Activated naive CD4-positive, alpha-beta T cell (primary cell): Measurements from ENCODE around the gene DST.
"Not testable (repeated sequence)": the region's sequence is repeated elsewhere in the genome, so short reads cannot be mapped to it uniquely, and the experiment has no call there.

ENCODE experiments used
- DNase-seq, 4 experiments: peaks; one replicate each; lab custom pipeline; 2025; lab: John Stamatoyannopoulos, UW

DST gene

GRCh38 chr6:56571605-56572004 is 71.1 kb downstream of the DST start:
- no peak for DNase-seq

GRCh38 chr6:56570413-56571359 is 72.0 kb downstream of the DST start:
- DNase-seq: no peak

GRCh38 chr6:56567501-56567900 is 75.2 kb downstream of the DST start:
- DNase-seq: no peak

DNA sequence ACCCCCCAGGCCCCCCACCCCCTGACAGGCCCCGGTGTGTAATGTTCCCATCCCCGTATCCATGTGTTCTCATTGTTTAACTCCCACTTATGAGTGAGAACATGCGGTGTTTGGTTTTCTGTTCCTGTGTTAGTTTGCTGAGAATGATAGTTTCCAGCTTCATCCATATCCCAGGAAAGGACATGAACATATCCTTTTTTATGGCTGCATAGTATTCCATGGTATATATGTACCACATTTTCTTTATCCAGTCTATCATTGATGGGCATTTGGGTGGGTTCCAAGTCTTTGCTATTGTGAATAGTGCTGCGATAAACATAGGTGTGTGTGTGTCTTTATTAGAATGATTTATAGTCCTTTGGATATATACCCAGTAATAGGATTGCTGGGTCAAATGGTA is 80.0 kb downstream of the DST start:
- DNase-seq: not testable (repeated sequence)

GRCh38 chr6:56556751-56557540 is 85.7 kb downstream of the DST start:
- DNase-seq: no peak

DNA sequence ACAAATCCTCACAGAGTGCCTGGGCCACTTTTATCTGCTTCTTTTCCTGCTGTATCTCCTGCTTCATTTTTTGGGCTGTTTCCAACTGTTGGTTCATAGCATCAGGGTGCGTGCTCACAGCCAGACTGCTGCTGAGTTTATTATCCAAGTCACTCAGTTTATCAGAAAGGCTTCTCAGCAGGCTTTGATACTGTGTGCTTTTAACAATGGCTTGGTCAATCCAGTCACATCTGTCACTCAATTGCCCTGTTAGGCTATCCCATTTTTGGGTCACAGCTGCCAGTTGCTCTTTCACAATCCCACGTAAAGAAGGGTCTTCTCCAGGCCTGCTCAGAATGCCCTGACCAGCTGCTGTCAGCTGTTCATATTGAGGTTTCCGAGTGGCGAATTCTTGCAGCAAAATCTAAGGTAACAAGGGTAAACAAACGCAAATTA is 87.2 kb downstream of the DST start:
- no peak for DNase-seq

GRCh38 chr6:56552187-56553130 is 90.2 kb downstream of the DST start:
- DNase-seq: no peak

GRCh38 chr6:56551409-56552120 is 91.1 kb downstream of the DST start:
- DNase-seq: no peak

DNA sequence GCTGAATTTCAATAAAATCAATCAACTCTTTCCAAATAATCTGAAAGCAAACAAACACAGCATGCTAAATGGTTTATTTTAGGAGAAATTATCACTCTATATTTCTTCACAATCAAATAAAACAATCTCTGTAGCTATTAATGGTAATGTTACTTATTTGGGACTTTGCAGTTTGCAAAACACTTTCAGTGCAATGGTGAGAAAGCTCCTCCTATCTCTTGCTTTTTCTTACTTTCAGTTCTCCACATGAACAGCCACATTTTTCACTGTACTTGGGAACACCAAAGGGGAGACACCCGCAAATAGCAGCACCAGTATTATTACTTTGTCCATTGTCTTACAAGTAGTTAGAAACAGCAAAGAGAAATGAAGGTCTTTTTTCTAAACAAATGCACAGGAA is 92.4 kb downstream of the DST start:
- no peak for DNase-seq

- no peak for DNase-seq
These were observed 93.7 kb downstream of the DST start for GRCh38 chr6:56549014-56549413.

- DNase-seq: no peak
These were observed 95.0 kb downstream of the DST start for GRCh38 chr6:56547687-56548086.

- DNase-seq: peak; percentile 7 to 35 (median 12)
These were observed 100.0 kb downstream of the DST start for GRCh38 chr6:56542364-56543331.

GRCh38 chr6:56541741-56542360 is 100.8 kb downstream of the DST start:
- no peak for DNase-seq

DNA sequence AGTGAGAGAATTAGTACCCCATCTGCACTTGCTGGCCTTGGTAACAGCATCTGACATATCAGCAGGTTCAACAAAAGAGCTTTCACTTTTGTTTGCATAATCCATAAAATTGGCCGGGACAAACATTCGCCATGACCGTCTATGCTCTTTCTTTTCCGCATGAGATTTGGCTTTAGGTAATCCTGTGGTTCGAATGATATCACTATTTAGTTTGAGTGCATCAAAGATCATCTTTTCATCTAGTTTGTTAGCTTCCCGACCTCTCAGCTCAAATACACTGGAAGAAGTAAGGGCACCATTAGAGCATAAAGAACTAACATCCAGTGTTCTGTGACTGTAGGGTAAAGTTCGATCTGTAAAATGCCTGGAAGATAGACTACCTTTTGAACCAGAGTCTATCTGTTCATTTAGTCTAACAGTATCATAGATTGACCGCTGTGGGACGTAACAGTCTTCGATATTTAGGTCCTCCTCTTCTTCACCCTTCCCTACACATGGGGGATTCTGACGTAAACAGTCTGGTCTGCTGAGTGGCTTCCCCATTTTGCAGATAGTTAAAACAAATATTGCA is 101.6 kb downstream of the DST start:
- DNase-seq: no peak

GRCh38 chr6:56540232-56541029 is 102.3 kb downstream of the DST start:
- DNase-seq: no peak

DNA sequence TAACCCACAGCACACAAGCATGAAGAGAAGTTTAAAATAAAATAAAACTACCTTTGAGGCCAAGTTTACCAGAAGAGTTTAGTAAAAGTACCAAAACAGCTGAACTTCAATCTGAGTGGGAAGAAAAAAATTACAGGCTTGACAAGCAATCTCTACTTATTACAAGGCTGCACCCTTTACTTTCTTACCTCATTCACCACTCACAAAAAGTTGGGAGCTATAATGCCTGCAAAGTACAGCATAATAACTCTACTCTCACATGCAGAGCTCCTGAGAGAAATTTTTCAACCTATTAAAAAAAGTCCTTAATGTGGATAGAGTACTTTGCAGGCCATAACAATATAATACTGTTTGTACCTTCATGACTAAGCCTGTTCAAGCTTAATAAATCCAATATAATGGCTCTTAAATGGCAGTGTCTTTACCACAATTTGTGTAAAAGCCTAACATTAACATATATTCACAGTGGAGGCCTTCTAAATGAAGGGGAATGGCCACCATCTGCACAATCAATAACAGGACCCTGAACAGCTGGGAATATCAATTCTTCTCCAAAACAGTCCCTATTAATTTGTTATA is 103.1 kb downstream of the DST start:
- no peak for DNase-seq

DNA sequence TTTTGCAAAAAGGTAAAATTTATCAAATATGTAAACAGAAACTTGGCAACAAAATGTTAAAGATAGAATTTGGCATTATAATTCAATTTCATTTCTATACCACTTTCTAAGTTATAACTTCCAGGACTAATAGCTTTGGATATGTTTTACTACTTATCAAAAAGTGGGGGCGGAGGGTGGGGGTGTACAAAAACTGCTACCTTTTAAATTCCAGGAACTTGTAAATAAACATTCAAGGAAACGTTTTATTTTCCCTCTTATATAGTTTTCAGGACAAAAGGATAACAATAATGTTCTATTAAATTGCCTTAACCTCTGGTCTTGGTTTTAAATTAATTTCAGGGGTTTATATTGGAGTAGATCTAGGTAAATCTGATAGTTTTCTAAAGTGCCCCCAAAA is 103.8 kb downstream of the DST start:
- DNase-seq: no peak

- DNase-seq: no peak
These were observed 105.4 kb downstream of the DST start for GRCh38 chr6:56537223-56537770.
